ENCODE measurements around the gene PDXP. TPM values are rescaled to one million over a fixed set of nuclear protein-coding genes. Genes with fewer than 3 reads are reported as not detected.

The PDXP gene
- total and polyA plus RNA-seq, 2 of the 13 experiments (the other 11 are each of a cell fraction or from before 2014, with no cell fraction given) = 58.2 to 70.6 TPM

GRCh38 chr22:37639070-37639760, 19.3 kb upstream of the PDXP start, which contains the start of gene SH3BP1 (continued):
- no peak for TF ChIP-seq ZNF281 (CRISPR knock-in tag; IDR thresholded peaks at IDR 0.05; ENCODE audit: borderline replicate concordance)
- TF ChIP-seq ZNF777 (CRISPR knock-in tag; IDR thresholded peaks at IDR 0.05) = peak; percentile 59
- no peak for TF ChIP-seq ZNF704 (CRISPR knock-in tag; IDR thresholded peaks at IDR 0.05; ENCODE audit: borderline replicate concordance)
- TF ChIP-seq ZNF335 (CRISPR knock-in tag; IDR thresholded peaks at IDR 0.05) = no peak
- TF ChIP-seq ZNF670 (CRISPR knock-in tag; IDR thresholded peaks at IDR 0.05; ENCODE audit: borderline replicate concordance) = no peak
- no peak for TF ChIP-seq RFXAP (CRISPR knock-in tag; IDR thresholded peaks at IDR 0.05; ENCODE audit: borderline replicate concordance)
- TF ChIP-seq PRDM15 (CRISPR knock-in tag; IDR thresholded peaks at IDR 0.05) = no peak
- no peak for TF ChIP-seq ATF5 (CRISPR knock-in tag; IDR thresholded peaks at IDR 0.05; ENCODE audit: low read depth)
- no peak for TF ChIP-seq SMAD3 (CRISPR knock-in tag; IDR thresholded peaks at IDR 0.05)
- TF ChIP-seq ZNF503 (CRISPR knock-in tag; IDR thresholded peaks at IDR 0.05) = no peak
- no peak for TF ChIP-seq SRF (IDR thresholded peaks at IDR 0.05; ENCODE audit: low read depth, low read length)
- no peak for TF ChIP-seq FOXO1 (CRISPR knock-in tag; IDR thresholded peaks at IDR 0.05)
- TF ChIP-seq ZFP82 (CRISPR knock-in tag; IDR thresholded peaks at IDR 0.05; ENCODE audit: borderline replicate concordance) = no peak; the same call in 1 of the 2 replicates
- TF ChIP-seq ZNF883 (CRISPR knock-in tag; IDR thresholded peaks at IDR 0.05; ENCODE audit: not compliant biosample characterization) = peak; percentile 52
- no peak for TF ChIP-seq NCOA2 (CRISPR knock-in tag; IDR thresholded peaks at IDR 0.05)

All from HepG2 (cell line).